ENCODE results near the gene NAV2. TPM values are rescaled to one million over a fixed set of nuclear protein-coding genes. Genes with fewer than 3 reads are reported as not detected.

NAV2 gene
- total RNA-seq, 1 donor from 2014 or later = 11.1 TPM

DNA sequence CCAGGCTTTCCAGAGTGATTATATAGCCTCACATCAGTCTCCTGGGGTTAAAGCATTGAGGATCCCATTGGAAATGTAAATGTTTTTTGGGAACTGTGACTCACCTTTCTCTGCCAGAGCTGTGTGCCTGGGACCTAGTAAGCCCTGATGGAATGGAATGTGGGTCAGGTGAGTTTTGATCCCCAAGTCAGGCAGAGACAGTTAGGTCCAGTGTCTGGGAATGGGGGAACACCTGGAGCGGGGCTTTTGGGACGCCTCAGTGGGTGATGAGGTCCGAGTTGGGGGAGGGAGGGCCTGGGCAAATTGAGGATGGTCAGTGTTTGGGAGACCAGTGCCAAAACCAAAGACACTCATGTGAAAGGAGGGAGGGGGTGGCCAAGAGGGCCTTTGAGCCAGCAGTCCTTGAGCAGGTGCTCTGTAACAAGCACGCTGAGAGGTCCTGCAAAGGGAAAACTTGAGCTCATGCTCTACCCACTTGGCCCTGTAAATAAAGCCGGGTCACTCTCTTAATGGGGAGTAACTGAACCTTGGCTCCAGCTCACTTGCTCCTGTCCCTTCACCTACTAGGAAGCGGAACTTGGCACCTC, 104.7 kb downstream of the NAV2 start:
- no peak for DNase-seq (ENCODE audit: low read depth)
- TF ChIP-seq, protein P1, sequence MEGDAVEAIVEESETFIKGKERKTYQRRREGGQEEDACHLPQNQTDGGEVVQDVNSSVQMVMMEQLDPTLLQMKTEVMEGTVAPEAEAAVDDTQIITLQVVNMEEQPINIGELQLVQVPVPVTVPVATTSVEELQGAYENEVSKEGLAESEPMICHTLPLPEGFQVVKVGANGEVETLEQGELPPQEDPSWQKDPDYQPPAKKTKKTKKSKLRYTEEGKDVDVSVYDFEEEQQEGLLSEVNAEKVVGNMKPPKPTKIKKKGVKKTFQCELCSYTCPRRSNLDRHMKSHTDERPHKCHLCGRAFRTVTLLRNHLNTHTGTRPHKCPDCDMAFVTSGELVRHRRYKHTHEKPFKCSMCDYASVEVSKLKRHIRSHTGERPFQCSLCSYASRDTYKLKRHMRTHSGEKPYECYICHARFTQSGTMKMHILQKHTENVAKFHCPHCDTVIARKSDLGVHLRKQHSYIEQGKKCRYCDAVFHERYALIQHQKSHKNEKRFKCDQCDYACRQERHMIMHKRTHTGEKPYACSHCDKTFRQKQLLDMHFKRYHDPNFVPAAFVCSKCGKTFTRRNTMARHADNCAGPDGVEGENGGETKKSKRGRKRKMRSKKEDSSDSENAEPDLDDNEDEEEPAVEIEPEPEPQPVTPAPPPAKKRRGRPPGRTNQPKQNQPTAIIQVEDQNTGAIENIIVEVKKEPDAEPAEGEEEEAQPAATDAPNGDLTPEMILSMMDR (IDR thresholded peaks at IDR 0.05; ENCODE audit: insufficient read depth, low read length, severe bottlenecking) = no peak
- no peak overlapping the region for H3K4me3 ChIP-seq (ENCODE audit: low read depth, low read length)
- FAIRE-seq = no peak
- H3K27me3 ChIP-seq (ENCODE audit: control insufficient read depth, insufficient read depth, low read length) = no peaks in the 10 kb centered on the region
- H3K36me3 ChIP-seq (ENCODE audit: control insufficient read depth, insufficient read depth, low read length) = no peaks in the 10 kb centered on the region

- FAIRE-seq = no peak
- no peak for DNase-seq (ENCODE audit: low read depth)
- TF ChIP-seq, protein P1 (IDR thresholded peaks at IDR 0.05; ENCODE audit: insufficient read depth, low read length, severe bottlenecking) = no peak
Observed at GRCh38 chr11:19817870-19818269, 105.2 kb downstream of the NAV2 start.

DNA sequence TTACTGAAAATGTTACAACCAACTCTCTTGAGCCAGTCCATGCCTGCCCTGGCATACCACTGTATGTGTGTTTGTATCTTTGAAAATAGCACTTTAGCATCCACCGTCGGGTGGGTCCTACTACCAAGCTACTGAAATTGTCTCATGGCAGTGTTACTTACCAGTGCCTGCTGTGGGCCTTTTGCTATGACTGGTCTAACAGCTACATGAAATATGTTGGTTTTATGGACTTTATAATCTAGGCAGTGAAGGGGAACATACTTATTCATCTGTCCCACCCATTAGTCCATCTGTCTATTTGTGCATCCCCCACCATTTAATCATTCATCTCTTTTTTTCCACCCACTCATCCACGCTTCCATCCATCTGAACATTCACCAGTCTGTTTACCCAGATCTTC, 106.0 kb downstream of the NAV2 start:
- Histone ChIP-seq H3K36me3 (ENCODE audit: control insufficient read depth, insufficient read depth, low read length) (no peaks in the 10 kb centered on the region), H3K4me3 (ENCODE audit: low read depth, low read length) (no peak overlapping the region), H3K27me3 (ENCODE audit: control insufficient read depth, insufficient read depth, low read length) (no peaks in the 10 kb centered on the region)
- TF ChIP-seq, protein P1 (IDR thresholded peaks at IDR 0.05; ENCODE audit: insufficient read depth, low read length, severe bottlenecking) = no peak
- DNase-seq (ENCODE audit: low read depth) = no peak
- FAIRE-seq = no peak

More at GRCh38 chr11:19817870-19818269, 105.2 kb downstream of the NAV2 start:
- Histone ChIP-seq H3K4me3 (ENCODE audit: low read depth, low read length) (no peak overlapping the region), H3K36me3 (ENCODE audit: control insufficient read depth, insufficient read depth, low read length) (no peaks in the 10 kb centered on the region), H3K27me3 (ENCODE audit: control insufficient read depth, insufficient read depth, low read length) (no peaks in the 10 kb centered on the region)

GRCh38 chr11:19819148-19819547, 106.5 kb downstream of the NAV2 start:
- no peak overlapping the region for H3K4me3 ChIP-seq (ENCODE audit: low read depth, low read length)
- H3K36me3 ChIP-seq (ENCODE audit: control insufficient read depth, insufficient read depth, low read length) = no peaks in the 10 kb centered on the region
- FAIRE-seq (no peak), DNase-seq (ENCODE audit: low read depth) (no peak)
- TF ChIP-seq, protein P1 (IDR thresholded peaks at IDR 0.05; ENCODE audit: insufficient read depth, low read length, severe bottlenecking) = no peak
- H3K27me3 ChIP-seq (ENCODE audit: control insufficient read depth, insufficient read depth, low read length) = no peaks in the 10 kb centered on the region

GRCh38 chr11:19820100-19820499, 107.5 kb downstream of the NAV2 start:
- H3K27me3 ChIP-seq (ENCODE audit: control insufficient read depth, insufficient read depth, low read length) = no peaks in the 10 kb centered on the region
- DNase-seq (ENCODE audit: low read depth) (no peak), FAIRE-seq (no peak)
- TF ChIP-seq, protein P1 (IDR thresholded peaks at IDR 0.05; ENCODE audit: insufficient read depth, low read length, severe bottlenecking) = no peak
- no peaks in the 10 kb centered on the region for H3K36me3 ChIP-seq (ENCODE audit: control insufficient read depth, insufficient read depth, low read length)
- no peak overlapping the region for H3K4me3 ChIP-seq (ENCODE audit: low read depth, low read length)

- no peak for FAIRE-seq
- Histone ChIP-seq H3K36me3 (ENCODE audit: control insufficient read depth, insufficient read depth, low read length) (no peaks in the 10 kb centered on the region), H3K4me3 (ENCODE audit: low read depth, low read length) (no peak overlapping the region), H3K27me3 (ENCODE audit: control insufficient read depth, insufficient read depth, low read length) (no peaks in the 10 kb centered on the region)
- DNase-seq (ENCODE audit: low read depth) = no peak
- TF ChIP-seq, protein P1 (IDR thresholded peaks at IDR 0.05; ENCODE audit: insufficient read depth, low read length, severe bottlenecking) = no peak
Observed at GRCh38 chr11:19821412-19821875, 108.8 kb downstream of the NAV2 start.

All from bronchial epithelial cell (primary cell).